ENCODE data around the gene DUS2.
"Not testable (repeated sequence)": the region's sequence is repeated elsewhere in the genome, so short reads cannot be mapped to it uniquely, and the experiment has no call there.

The DUS2 gene

GRCh38 chr16:68113765-68114240 lies 90.7 kb downstream of the DUS2 start:
- no peaks in the 10 kb centered on the region for H3K9me3 ChIP-seq (ENCODE audit: control insufficient read depth, low read length)
- H3K27me3 ChIP-seq (ENCODE audit: control insufficient read depth, insufficient read depth, low read length): no peaks in the 10 kb centered on the region
- H3K4me1 ChIP-seq (ENCODE audit: control insufficient read depth, insufficient read depth, low read length): no peaks in the 10 kb centered on the region
- H3K9ac ChIP-seq (ENCODE audit: low read length): no peak overlapping the region
- H3K36me3 ChIP-seq (ENCODE audit: control insufficient read depth, insufficient read depth, low read length): no peaks in the 10 kb centered on the region
- no peak overlapping the region for H3K4me3 ChIP-seq (ENCODE audit: low read length)

- not testable (repeated sequence) for H3K27me3 ChIP-seq (ENCODE audit: control insufficient read depth, insufficient read depth, low read length); H3K4me1 ChIP-seq (ENCODE audit: control insufficient read depth, insufficient read depth, low read length); H3K36me3 ChIP-seq (ENCODE audit: control insufficient read depth, insufficient read depth, low read length); H3K4me3 ChIP-seq (ENCODE audit: low read length); H3K9me3 ChIP-seq (ENCODE audit: control insufficient read depth, low read length); H3K9ac ChIP-seq (ENCODE audit: low read length)
Observed at GRCh38 chr16:68114939-68115338, 91.9 kb downstream of the DUS2 start.

GRCh38 chr16:68115851-68116250 lies 92.8 kb downstream of the DUS2 start:
- Histone ChIP-seq H3K4me1 (ENCODE audit: control insufficient read depth, insufficient read depth, low read length) (no peaks in the 10 kb centered on the region), H3K36me3 (ENCODE audit: control insufficient read depth, insufficient read depth, low read length) (no peaks in the 10 kb centered on the region), H3K4me3 (ENCODE audit: low read length) (no peak overlapping the region), H3K27me3 (ENCODE audit: control insufficient read depth, insufficient read depth, low read length) (no peaks in the 10 kb centered on the region), H3K9me3 (ENCODE audit: control insufficient read depth, low read length) (no peaks in the 10 kb centered on the region), H3K9ac (ENCODE audit: low read length) (no peak overlapping the region)

- no peaks in the 10 kb centered on the region for H3K4me1 ChIP-seq (ENCODE audit: control insufficient read depth, insufficient read depth, low read length)
- H3K4me3 ChIP-seq (ENCODE audit: low read length): no peak overlapping the region
- no peak overlapping the region for H3K9ac ChIP-seq (ENCODE audit: low read length)
Observed at GRCh38 chr16:68116256-68116867, 93.3 kb downstream of the DUS2 start.

GRCh38 chr16:68117884-68118283 lies 94.8 kb downstream of the DUS2 start:
- H3K9ac ChIP-seq (ENCODE audit: low read length): no peak overlapping the region
- no peaks in the 10 kb centered on the region for H3K4me1 ChIP-seq (ENCODE audit: control insufficient read depth, insufficient read depth, low read length)
- H3K36me3 ChIP-seq (ENCODE audit: control insufficient read depth, insufficient read depth, low read length): no peaks in the 10 kb centered on the region
- no peak overlapping the region for H3K4me3 ChIP-seq (ENCODE audit: low read length)
- H3K9me3 ChIP-seq (ENCODE audit: control insufficient read depth, low read length): no peaks in the 10 kb centered on the region
- no peaks in the 10 kb centered on the region for H3K27me3 ChIP-seq (ENCODE audit: control insufficient read depth, insufficient read depth, low read length)

More at GRCh38 chr16:68116256-68116867, 93.3 kb downstream of the DUS2 start:
- H3K36me3 ChIP-seq (ENCODE audit: control insufficient read depth, insufficient read depth, low read length): no peaks in the 10 kb centered on the region
- no peaks in the 10 kb centered on the region for H3K27me3 ChIP-seq (ENCODE audit: control insufficient read depth, insufficient read depth, low read length)
- no peaks in the 10 kb centered on the region for H3K9me3 ChIP-seq (ENCODE audit: control insufficient read depth, low read length)

- H3K36me3 ChIP-seq (ENCODE audit: control insufficient read depth, insufficient read depth, low read length); H3K9me3 ChIP-seq (ENCODE audit: control insufficient read depth, low read length); H3K4me3 ChIP-seq (ENCODE audit: low read length); H3K4me1 ChIP-seq (ENCODE audit: control insufficient read depth, insufficient read depth, low read length); H3K9ac ChIP-seq (ENCODE audit: low read length); H3K27me3 ChIP-seq (ENCODE audit: control insufficient read depth, insufficient read depth, low read length): not testable (repeated sequence)
Observed at GRCh38 chr16:68118954-68119353, 95.9 kb downstream of the DUS2 start.

GRCh38 chr16:68120496-68120895 lies 97.4 kb downstream of the DUS2 start:
- not testable (repeated sequence) for H3K9ac ChIP-seq (ENCODE audit: low read length); H3K4me1 ChIP-seq (ENCODE audit: control insufficient read depth, insufficient read depth, low read length); H3K27me3 ChIP-seq (ENCODE audit: control insufficient read depth, insufficient read depth, low read length); H3K9me3 ChIP-seq (ENCODE audit: control insufficient read depth, low read length); H3K4me3 ChIP-seq (ENCODE audit: low read length); H3K36me3 ChIP-seq (ENCODE audit: control insufficient read depth, insufficient read depth, low read length)

GRCh38 chr16:68126395-68126794 lies 103.3 kb downstream of the DUS2 start:
- Histone ChIP-seq H3K4me1 (ENCODE audit: control insufficient read depth, insufficient read depth, low read length) (peaks cover 4% of the 10 kb centered on the region), H3K36me3 (ENCODE audit: control insufficient read depth, insufficient read depth, low read length) (no peaks in the 10 kb centered on the region), H3K27me3 (ENCODE audit: control insufficient read depth, insufficient read depth, low read length) (no peaks in the 10 kb centered on the region), H3K4me3 (ENCODE audit: low read length) (no peak overlapping the region), H3K9me3 (ENCODE audit: control insufficient read depth, low read length) (no peaks in the 10 kb centered on the region), H3K9ac (ENCODE audit: low read length) (no peak overlapping the region)

- H3K4me1 ChIP-seq (ENCODE audit: control insufficient read depth, insufficient read depth, low read length): peaks cover 4% of the 10 kb centered on the region
- no peaks in the 10 kb centered on the region for H3K9me3 ChIP-seq (ENCODE audit: control insufficient read depth, low read length)
- no peaks in the 10 kb centered on the region for H3K27me3 ChIP-seq (ENCODE audit: control insufficient read depth, insufficient read depth, low read length)
- H3K9ac ChIP-seq (ENCODE audit: low read length): no peak overlapping the region
- no peaks in the 10 kb centered on the region for H3K36me3 ChIP-seq (ENCODE audit: control insufficient read depth, insufficient read depth, low read length)
- no peak overlapping the region for H3K4me3 ChIP-seq (ENCODE audit: low read length)
Observed at GRCh38 chr16:68128577-68129305, 105.7 kb downstream of the DUS2 start.
